Progenitor cell of endocrine pancreas (in vitro differentiated cells): ENCODE results near the gene ZNF629. TPM values are rescaled to one million over a fixed set of nuclear protein-coding genes. Genes with fewer than 3 reads are reported as not detected.

ENCODE experiments used
- DNase-seq: peaks from one replicate; pipeline ENCODE4 v3.0.0; 2021; ENCODE audit warnings: low spot score; ENCODE audit not compliant: unreplicated experiment
- H3K27ac Mint-ChIP-seq: 2 replicates; pipeline ENCODE4 v1.8.0; 2021; ENCODE audit warnings: mild to moderate bottlenecking, moderate library complexity, mixed read lengths
- H3K27me3 Mint-ChIP-seq: 2 replicates; pipeline ENCODE4 v1.8.0; 2021; ENCODE audit warnings: mixed read lengths
- H3K36me3 Mint-ChIP-seq: 2 replicates; pipeline ENCODE4 v1.8.0; 2022; ENCODE audit warnings: mixed read lengths; ENCODE audit not compliant: insufficient read depth
- H3K4me1 Mint-ChIP-seq: 2 replicates; pipeline ENCODE4 v1.8.0; 2021; ENCODE audit warnings: low read depth, mixed read lengths
- H3K4me3 Mint-ChIP-seq: 2 replicates; pipeline ENCODE4 v1.8.0; 2021; ENCODE audit warnings: low read depth, mild to moderate bottlenecking, moderate library complexity, mixed read lengths
- H3K9me3 Mint-ChIP-seq: 2 replicates; pipeline ENCODE4 v1.8.0; 2021; ENCODE audit warnings: low read depth, mixed read lengths
- CTCF ChIP-seq: fragments of 200-600 bp; sonication (generic); IDR thresholded peaks from one replicate; pipeline ENCODE4 v1.5.0; 2021; ENCODE audit warnings: antibody characterized with exemption, mild to moderate bottlenecking; ENCODE audit not compliant: unreplicated experiment
- total RNA-seq: library from RNA; stranded (reverse); gene quantifications from 2 replicates; pipeline ENCODE4 v1.2.1, GENCODE V29; 2021

Gene ZNF629
- total RNA-seq, 1 donor from 2014 or later, result 35.0 TPM

GRCh38 chr16:30760001-30760559 lies 26.9 kb downstream of the ZNF629 start:
- no peak for TF ChIP-seq CTCF
- Mint-ChIP-seq H3K27ac (no peak overlapping the region), H3K36me3 (peaks cover 4% of the 10 kb centered on the region), H3K9me3 (no peaks in the 10 kb centered on the region), H3K4me1 (peaks cover 20% of the 10 kb centered on the region), H3K27me3 (no peaks in the 10 kb centered on the region), H3K4me3 (peak overlapping the region; percentile 90)
- no peak for DNase-seq

- no peak for TF ChIP-seq CTCF
- Mint-ChIP-seq H3K36me3 (peaks cover 6% of the 10 kb centered on the region), H3K27ac (no peak overlapping the region), H3K27me3 (no peaks in the 10 kb centered on the region), H3K4me1 (peaks cover 20% of the 10 kb centered on the region), H3K9me3 (no peaks in the 10 kb centered on the region), H3K4me3 (no peak overlapping the region)
- DNase-seq, result no peak
Measured at GRCh38 chr16:30758988-30759491, 28.0 kb downstream of the ZNF629 start.

GRCh38 chr16:30757316-30757715 lies 29.7 kb downstream of the ZNF629 start:
- H3K27me3 Mint-ChIP-seq, result no peaks in the 10 kb centered on the region

GRCh38 chr16:30756781-30757100 lies 30.3 kb downstream of the ZNF629 start:
- Mint-ChIP-seq H3K4me3 (no peak overlapping the region), H3K27me3 (no peaks in the 10 kb centered on the region), H3K27ac (peak overlapping the region; percentile 41), H3K4me1 (peaks cover 9% of the 10 kb centered on the region), H3K9me3 (no peaks in the 10 kb centered on the region), H3K36me3 (peaks cover 4% of the 10 kb centered on the region)
- DNase-seq, result no peak
- no peak for TF ChIP-seq CTCF

More at GRCh38 chr16:30757316-30757715, 29.7 kb downstream of the ZNF629 start:
- peaks cover 4% of the 10 kb centered on the region for H3K36me3 Mint-ChIP-seq
- H3K9me3 Mint-ChIP-seq, result no peaks in the 10 kb centered on the region
- peaks cover 10% of the 10 kb centered on the region for H3K4me1 Mint-ChIP-seq
- no peak for TF ChIP-seq CTCF
- peak overlapping the region; percentile 41 for H3K27ac Mint-ChIP-seq
- H3K4me3 Mint-ChIP-seq, result no peak overlapping the region
- no peak for DNase-seq

GRCh38 chr16:30755955-30756780 lies 30.8 kb downstream of the ZNF629 start:
- H3K27me3 Mint-ChIP-seq, result no peaks in the 10 kb centered on the region
- no peak overlapping the region for H3K4me3 Mint-ChIP-seq
- TF ChIP-seq CTCF, result no peak
- peaks cover 6% of the 10 kb centered on the region for H3K36me3 Mint-ChIP-seq
- H3K9me3 Mint-ChIP-seq, result no peaks in the 10 kb centered on the region
- no peak overlapping the region for H3K27ac Mint-ChIP-seq
- DNase-seq, result no peak
- H3K4me1 Mint-ChIP-seq, result peaks cover 8% of the 10 kb centered on the region
